Stomach (tissue), 4 donors: ENCODE results near the gene CIAO2B.

Experiments
- EP300 ChIP-seq: sonication (generic); formaldehyde crosslinking; IDR thresholded peaks from one replicate; pipeline ENCODE4 v1.6.1; 2017; ENCODE audit warnings: antibody characterized with exemption
- POLR2A ChIP-seq, 4 donors: fragments of 450-650 bp; IDR thresholded peaks; one replicate each; pipeline ENCODE4 v1.6.1; 2016; ENCODE audit warnings: antibody characterized with exemption in 4 of 4, control low read depth in 2 of 4, mild to moderate bottlenecking in 1 of 4, moderate library complexity in 1 of 4
- TF ChIP-seq, protein P1 (sequence below), 7 experiments: fragments of 450-650 bp in 4 of 7; fragments of 200-600 bp in 3 of 7; sonication (generic) in 3 of 7; IDR thresholded peaks; one replicate each; pipeline ENCODE4 v1.5.1; 2016 to 2019; ENCODE audit warnings: antibody characterized with exemption in 7 of 7, control low read depth in 2 of 7, mild to moderate bottlenecking in 1 of 7

DNA sequence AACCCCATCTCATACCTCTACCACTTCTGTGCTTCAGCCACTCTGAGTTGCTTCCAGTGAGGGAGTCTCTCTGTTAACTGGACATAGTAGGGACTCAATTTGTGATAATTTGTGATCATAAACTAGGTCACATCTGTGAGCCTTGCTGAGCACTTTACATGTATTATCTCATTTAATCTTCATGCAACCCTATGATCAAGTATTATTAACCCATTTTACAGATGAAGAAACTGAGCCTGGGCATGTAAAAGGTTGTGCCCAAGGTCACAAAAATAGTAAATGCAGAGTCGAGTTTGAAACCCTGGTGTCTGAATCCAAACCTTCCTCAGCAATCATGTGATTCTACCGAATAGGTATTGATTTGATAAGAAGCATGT is 35.3 kb downstream of the CIAO2B start:
- TF ChIP-seq, protein P1, sequence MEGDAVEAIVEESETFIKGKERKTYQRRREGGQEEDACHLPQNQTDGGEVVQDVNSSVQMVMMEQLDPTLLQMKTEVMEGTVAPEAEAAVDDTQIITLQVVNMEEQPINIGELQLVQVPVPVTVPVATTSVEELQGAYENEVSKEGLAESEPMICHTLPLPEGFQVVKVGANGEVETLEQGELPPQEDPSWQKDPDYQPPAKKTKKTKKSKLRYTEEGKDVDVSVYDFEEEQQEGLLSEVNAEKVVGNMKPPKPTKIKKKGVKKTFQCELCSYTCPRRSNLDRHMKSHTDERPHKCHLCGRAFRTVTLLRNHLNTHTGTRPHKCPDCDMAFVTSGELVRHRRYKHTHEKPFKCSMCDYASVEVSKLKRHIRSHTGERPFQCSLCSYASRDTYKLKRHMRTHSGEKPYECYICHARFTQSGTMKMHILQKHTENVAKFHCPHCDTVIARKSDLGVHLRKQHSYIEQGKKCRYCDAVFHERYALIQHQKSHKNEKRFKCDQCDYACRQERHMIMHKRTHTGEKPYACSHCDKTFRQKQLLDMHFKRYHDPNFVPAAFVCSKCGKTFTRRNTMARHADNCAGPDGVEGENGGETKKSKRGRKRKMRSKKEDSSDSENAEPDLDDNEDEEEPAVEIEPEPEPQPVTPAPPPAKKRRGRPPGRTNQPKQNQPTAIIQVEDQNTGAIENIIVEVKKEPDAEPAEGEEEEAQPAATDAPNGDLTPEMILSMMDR (IDR thresholded peaks at IDR 0.05): no peak
- no peak for TF ChIP-seq POLR2A (IDR thresholded peaks at IDR 0.05)
- no peak for TF ChIP-seq EP300
